ENCODE measurements around the gene TAS2R60. TPM values are rescaled to one million over a fixed set of nuclear protein-coding genes. Genes with fewer than 3 reads are reported as not detected.
"Not testable (repeated sequence)": the region's sequence is repeated elsewhere in the genome, so short reads cannot be mapped to it uniquely, and the experiment has no call there.

Gene TAS2R60
- total RNA-seq, 4 donors from 2014 or later, result 0.40 TPM; not detected in 3

DNA sequence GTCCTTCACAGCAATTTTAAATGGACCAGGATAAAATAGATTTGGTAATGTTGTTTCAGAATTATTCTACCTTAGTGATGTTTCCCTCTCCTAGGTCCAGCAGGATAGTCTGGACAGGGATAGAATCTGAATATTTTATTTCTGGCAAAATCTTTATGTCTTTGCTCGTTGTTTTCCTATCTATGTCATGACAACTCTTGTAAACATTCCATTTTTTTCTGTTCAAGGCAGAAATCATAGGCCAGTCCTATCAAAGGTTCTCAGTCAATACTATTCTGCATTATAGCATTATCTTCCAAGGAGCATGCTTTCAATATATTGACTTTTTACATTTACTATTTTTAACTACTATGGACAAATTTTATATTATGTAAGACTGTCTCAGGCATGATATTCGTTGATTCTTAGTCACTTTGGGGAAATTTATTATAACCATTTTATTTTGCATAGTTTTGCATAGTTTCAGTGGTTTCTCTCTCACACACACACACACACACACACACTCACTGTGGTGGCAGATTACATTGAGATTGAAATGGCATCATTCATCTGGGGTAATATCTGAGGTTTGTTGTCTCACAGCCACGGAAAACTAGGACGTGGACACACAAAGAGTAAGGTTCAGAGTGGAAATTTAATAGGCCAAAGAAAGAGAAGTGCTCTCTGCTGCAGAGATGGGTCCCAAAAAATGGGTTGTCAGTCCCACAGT, 17.2 kb downstream of the TAS2R60 start:
- ATAC-seq, result no peak
- WGBS, 2 donors (ENCODE audit: low coverage in 1 of 2), result 57 to 65% methylated on average over 3 to 4 of the region's 4 CpGs

GRCh38 chr7:143462045-143462444, 18.8 kb downstream of the TAS2R60 start:
- H3K4me1 ChIP-seq, result no peaks in the 10 kb centered on the region
- H3K9me3 ChIP-seq, result no peaks in the 10 kb centered on the region
- no peaks in the 10 kb centered on the region for H3K27me3 ChIP-seq
- WGBS, 2 donors (ENCODE audit: low coverage in 1 of 2), result 85 to 97% methylated on average over 3 of the region's 3 CpGs
- no peak for ATAC-seq
- no peaks in the 10 kb centered on the region for H3K36me3 ChIP-seq
- no peak overlapping the region for H3K27ac ChIP-seq
- no peak for TF ChIP-seq CTCF (IDR thresholded peaks at IDR 0.05)
- TF ChIP-seq EP300 (IDR thresholded peaks at IDR 0.05), result no peak
- no peak for TF ChIP-seq POLR2AphosphoS5 (IDR thresholded peaks at IDR 0.05)
- no peak for TF ChIP-seq POLR2A (IDR thresholded peaks at IDR 0.05)
- H3K4me3 ChIP-seq, result no peak overlapping the region

More for the DNA sequence above, 17.2 kb downstream of the TAS2R60 start:
- Histone ChIP-seq H3K4me1 (no peaks in the 10 kb centered on the region), H3K27me3 (no peaks in the 10 kb centered on the region), H3K27ac (no peak overlapping the region), H3K4me3 (no peak overlapping the region), H3K36me3 (no peaks in the 10 kb centered on the region), H3K9me3 (no peaks in the 10 kb centered on the region)
- TF ChIP-seq POLR2A (IDR thresholded peaks at IDR 0.05) (no peak), CTCF (IDR thresholded peaks at IDR 0.05) (no peak), POLR2AphosphoS5 (IDR thresholded peaks at IDR 0.05) (no peak), EP300 (IDR thresholded peaks at IDR 0.05) (no peak)

DNA sequence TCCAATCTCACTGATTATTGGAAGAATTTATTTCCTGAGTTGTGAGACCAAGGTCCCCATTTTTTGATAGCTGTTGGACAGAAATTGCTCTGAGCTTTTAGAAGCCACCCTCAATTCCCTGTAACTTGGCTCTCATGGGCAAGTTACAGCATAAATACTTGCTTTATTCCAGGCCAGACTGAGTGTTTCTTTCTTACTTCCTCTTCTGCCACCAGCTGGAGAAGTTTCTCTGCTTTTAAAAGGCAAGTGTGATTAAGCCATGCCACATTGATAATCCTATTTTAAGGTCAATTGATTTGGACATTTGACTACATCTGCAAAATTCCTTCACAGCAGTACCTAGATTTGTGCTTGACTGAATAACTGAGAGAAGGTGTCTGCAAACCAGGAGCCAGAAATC, 20.3 kb downstream of the TAS2R60 start:
- Histone ChIP-seq H3K4me3 (no peak overlapping the region), H3K9me3 (no peaks in the 10 kb centered on the region), H3K36me3 (no peaks in the 10 kb centered on the region), H3K27me3 (no peaks in the 10 kb centered on the region), H3K27ac (no peak overlapping the region), H3K4me1 (no peaks in the 10 kb centered on the region)
- ATAC-seq, result no peak
- TF ChIP-seq CTCF (IDR thresholded peaks at IDR 0.05) (no peak), POLR2A (IDR thresholded peaks at IDR 0.05) (no peak), POLR2AphosphoS5 (IDR thresholded peaks at IDR 0.05) (no peak), EP300 (IDR thresholded peaks at IDR 0.05) (no peak)

DNA sequence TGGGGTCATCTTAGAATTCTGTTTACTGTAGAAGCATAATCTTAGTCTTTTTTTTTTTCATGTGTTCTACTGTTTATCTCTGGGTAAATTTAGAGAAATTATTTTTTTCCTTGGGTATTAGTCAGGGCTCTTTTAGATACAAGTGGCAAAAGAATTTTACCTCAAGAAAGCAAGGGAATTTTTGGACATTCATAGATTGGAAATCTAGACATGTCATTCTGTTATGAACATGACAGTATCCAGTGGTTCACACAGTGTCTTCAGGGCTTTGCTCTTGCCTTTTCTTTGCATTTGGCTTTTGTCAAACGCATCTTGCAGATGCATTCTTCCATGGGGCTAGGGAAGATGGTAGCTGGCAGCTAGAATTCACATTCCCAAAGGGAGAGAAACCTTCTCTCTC, 20.7 kb downstream of the TAS2R60 start:
- TF ChIP-seq POLR2A (IDR thresholded peaks at IDR 0.05), result no peak
- no peak for TF ChIP-seq CTCF (IDR thresholded peaks at IDR 0.05)
- no peak overlapping the region for H3K4me3 ChIP-seq
- H3K9me3 ChIP-seq, result no peaks in the 10 kb centered on the region
- ATAC-seq, result no peak
- WGBS, 2 donors (ENCODE audit: low coverage in 1 of 2), result 50 to 60% methylated on average over 1 of the region's 1 CpG
- no peaks in the 10 kb centered on the region for H3K4me1 ChIP-seq
- H3K36me3 ChIP-seq, result no peaks in the 10 kb centered on the region
- H3K27ac ChIP-seq, result no peak overlapping the region
- no peaks in the 10 kb centered on the region for H3K27me3 ChIP-seq

DNA sequence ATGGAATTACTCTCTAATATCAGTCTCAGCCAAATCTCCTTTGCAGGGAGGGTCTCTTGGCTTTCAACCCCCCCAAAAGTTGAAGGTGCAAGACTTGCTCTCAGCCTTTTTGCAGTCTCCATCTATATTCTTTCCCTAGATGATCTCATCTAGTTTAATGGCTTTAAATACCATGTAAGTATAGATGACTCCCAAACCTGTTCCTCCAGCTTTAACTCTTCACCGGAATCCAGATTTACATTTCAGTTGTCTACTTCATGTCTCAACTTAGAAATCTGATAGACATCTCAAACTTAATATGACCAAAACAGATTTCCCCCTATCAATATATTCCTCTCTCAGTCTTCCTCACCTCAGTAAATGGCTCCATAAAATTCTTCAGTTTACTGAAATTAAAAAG, 24.5 kb downstream of the TAS2R60 start:
- Histone ChIP-seq H3K27me3 (no peaks in the 10 kb centered on the region), H3K27ac (no peak overlapping the region), H3K36me3 (no peaks in the 10 kb centered on the region), H3K9me3 (peaks cover 0 to 13% (median 0%) of the 10 kb centered on the region in 3 donors), H3K4me1 (no peaks in the 10 kb centered on the region), H3K4me3 (no peak overlapping the region)
- ATAC-seq, result no peak
- TF ChIP-seq POLR2AphosphoS5 (IDR thresholded peaks at IDR 0.05) (no peak), CTCF (IDR thresholded peaks at IDR 0.05) (no peak), POLR2A (IDR thresholded peaks at IDR 0.05) (no peak), EP300 (IDR thresholded peaks at IDR 0.05) (no peak)
- 85% methylated on average over 1 of the region's 1 CpG; no CpG with 5 or more reads in 1 of the 2 donors for WGBS, 2 donors (ENCODE audit: low coverage in 1 of 2)

GRCh38 chr7:143472071-143472689, 28.9 kb downstream of the TAS2R60 start:
- not testable (repeated sequence) for H3K36me3 ChIP-seq, H3K27ac ChIP-seq, H3K4me3 ChIP-seq, H3K4me1 ChIP-seq, H3K27me3 ChIP-seq, ATAC-seq
- WGBS, 2 donors (ENCODE audit: low coverage in 1 of 2), result 82 to 85% methylated on average over 9 to 10 of the region's 11 CpGs
- H3K9me3 ChIP-seq, result peaks cover 0 to 14% (median 0%) of the 10 kb centered on the region in 3 donors

All from gastroesophageal sphincter (tissue), 4 donors.